ENCODE measurements around the gene EGFR. TPM values are rescaled to one million over a fixed set of nuclear protein-coding genes. Genes with fewer than 3 reads are reported as not detected.

The EGFR gene
- total and polyA plus RNA-seq, 2 donors (not counting 1 experiment from before 2014, with no cell fraction given): 55.3 to 62.8 TPM

- H3K9ac ChIP-seq (ENCODE audit: insufficient read depth, low read length): no peak overlapping the region
- peaks cover 9% of the 10 kb centered on the region for H3K36me3 ChIP-seq (ENCODE audit: control insufficient read depth, insufficient read depth, low read length)
- H4K20me1 ChIP-seq (ENCODE audit: control insufficient read depth, extremely low read depth, insufficient read depth, low read length): no peaks in the 10 kb centered on the region
- no peak overlapping the region for H3K4me3 ChIP-seq (replicated peaks in 1 of 4; ENCODE audit: control extremely low read depth in 1 of 4, insufficient read depth in 1 of 4, low read depth in 3 of 4, low read length in 4 of 4)
- H3K9me3 ChIP-seq (ENCODE audit: control insufficient read depth, insufficient read depth, low read depth, low read length): no peaks in the 10 kb centered on the region
- H3K27ac ChIP-seq (ENCODE audit: insufficient read depth, low read length): peak overlapping the region; percentile 78
- H3K27me3 ChIP-seq (ENCODE audit: control insufficient read depth, insufficient read depth, low read length): no peaks in the 10 kb centered on the region
- peaks cover 20% of the 10 kb centered on the region for H3K4me1 ChIP-seq (ENCODE audit: control insufficient read depth, extremely low read depth, insufficient read depth, low read length)
- H3K4me2 ChIP-seq (ENCODE audit: extremely low read depth, insufficient read depth, low read length): peak overlapping the region; percentile 60
- TF ChIP-seq CTCF (conservative IDR thresholded peaks at IDR 0.05 in 1 of 2, IDR thresholded peaks at IDR 0.05 in 1 of 2; ENCODE audit: low read depth in 1 of 2, low read length in 2 of 2) (no peak), EZH2 (IDR thresholded peaks at IDR 0.05; ENCODE audit: low read length, missing control alignments) (no peak)
- no peak overlapping the region for H2AFZ ChIP-seq (ENCODE audit: low read length)
- peaks cover 5% of the 10 kb centered on the region for H3K79me2 ChIP-seq (ENCODE audit: control insufficient read depth, insufficient read depth, low read length)
- peak; percentile 22 to 30 for DNase-seq (ENCODE audit: low read depth in 2 of 2)
These were observed 174.4 kb downstream of the EGFR start for GRCh38 chr7:55193245-55193644.

GRCh38 chr7:55194522-55194921 is 175.7 kb downstream of the EGFR start:
- H3K9ac ChIP-seq (ENCODE audit: insufficient read depth, low read length): no peak overlapping the region
- H2AFZ ChIP-seq (ENCODE audit: low read length): no peak overlapping the region
- no peak for DNase-seq (ENCODE audit: low read depth in 2 of 2)
- H3K36me3 ChIP-seq (ENCODE audit: control insufficient read depth, insufficient read depth, low read length): peaks cover 9% of the 10 kb centered on the region
- H3K4me1 ChIP-seq (ENCODE audit: control insufficient read depth, extremely low read depth, insufficient read depth, low read length): peaks cover 24% of the 10 kb centered on the region
- TF ChIP-seq CTCF (conservative IDR thresholded peaks at IDR 0.05 in 1 of 2, IDR thresholded peaks at IDR 0.05 in 1 of 2; ENCODE audit: low read depth in 1 of 2, low read length in 2 of 2): no peak
- TF ChIP-seq EZH2 (IDR thresholded peaks at IDR 0.05; ENCODE audit: low read length, missing control alignments): no peak
- no peak overlapping the region for H3K4me2 ChIP-seq (ENCODE audit: extremely low read depth, insufficient read depth, low read length)
- no peak overlapping the region for H3K27ac ChIP-seq (ENCODE audit: insufficient read depth, low read length)
- no peaks in the 10 kb centered on the region for H3K9me3 ChIP-seq (ENCODE audit: control insufficient read depth, insufficient read depth, low read depth, low read length)
- peaks cover 5% of the 10 kb centered on the region for H3K79me2 ChIP-seq (ENCODE audit: control insufficient read depth, insufficient read depth, low read length)
- H4K20me1 ChIP-seq (ENCODE audit: control insufficient read depth, extremely low read depth, insufficient read depth, low read length): no peaks in the 10 kb centered on the region
- no peak overlapping the region for H3K4me3 ChIP-seq (replicated peaks in 1 of 4; ENCODE audit: control extremely low read depth in 1 of 4, insufficient read depth in 1 of 4, low read depth in 3 of 4, low read length in 4 of 4)
- no peaks in the 10 kb centered on the region for H3K27me3 ChIP-seq (ENCODE audit: control insufficient read depth, insufficient read depth, low read length)

DNA sequence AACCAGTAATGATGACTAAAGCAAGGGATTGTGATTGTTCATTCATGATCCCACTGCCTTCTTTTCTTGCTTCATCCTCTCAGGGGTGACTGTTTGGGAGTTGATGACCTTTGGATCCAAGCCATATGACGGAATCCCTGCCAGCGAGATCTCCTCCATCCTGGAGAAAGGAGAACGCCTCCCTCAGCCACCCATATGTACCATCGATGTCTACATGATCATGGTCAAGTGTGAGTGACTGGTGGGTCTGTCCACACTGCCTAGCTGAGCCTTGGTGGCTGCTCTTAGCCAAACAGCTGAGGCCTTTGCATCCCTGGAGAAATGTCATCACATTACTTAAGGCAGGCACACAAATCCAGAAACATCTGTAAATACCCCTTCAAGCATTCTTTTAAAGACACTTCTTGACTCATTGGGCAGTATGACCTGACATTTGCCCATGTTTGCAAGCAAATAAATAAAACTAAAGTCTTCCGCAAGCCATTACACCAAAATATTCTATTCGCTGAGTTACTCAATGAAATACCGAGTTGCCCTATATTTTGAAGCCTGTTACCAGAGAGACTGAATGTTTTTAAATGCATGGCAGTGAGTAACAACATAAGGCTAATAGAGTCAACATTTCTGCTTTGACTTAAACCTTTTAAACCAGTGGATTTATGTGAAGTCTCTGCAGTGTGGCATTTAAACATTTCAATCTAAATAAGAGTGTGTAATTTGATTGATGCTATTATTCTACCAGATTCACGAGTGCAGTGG is 180.0 kb downstream of the EGFR start:
- Histone ChIP-seq H3K9me3 (ENCODE audit: control insufficient read depth, insufficient read depth, low read depth, low read length) (no peaks in the 10 kb centered on the region), H3K4me1 (ENCODE audit: control insufficient read depth, extremely low read depth, insufficient read depth, low read length) (peaks cover 6% of the 10 kb centered on the region), H3K27me3 (ENCODE audit: control insufficient read depth, insufficient read depth, low read length) (no peaks in the 10 kb centered on the region), H3K4me3 (replicated peaks in 1 of 4; ENCODE audit: control extremely low read depth in 1 of 4, insufficient read depth in 1 of 4, low read depth in 3 of 4, low read length in 4 of 4) (no peak overlapping the region), H3K36me3 (ENCODE audit: control insufficient read depth, insufficient read depth, low read length) (peaks cover 25% of the 10 kb centered on the region), H3K4me2 (ENCODE audit: extremely low read depth, insufficient read depth, low read length) (no peak overlapping the region), H3K9ac (ENCODE audit: insufficient read depth, low read length) (no peak overlapping the region), H4K20me1 (ENCODE audit: control insufficient read depth, extremely low read depth, insufficient read depth, low read length) (no peaks in the 10 kb centered on the region), H3K27ac (ENCODE audit: insufficient read depth, low read length) (peak overlapping the region; percentile 36), H2AFZ (ENCODE audit: low read length) (no peak overlapping the region), H3K79me2 (ENCODE audit: control insufficient read depth, insufficient read depth, low read length) (peaks cover 5% of the 10 kb centered on the region)
- DNase-seq (ENCODE audit: low read depth in 2 of 2): peak in 1 of 2 donors; percentile 34
- TF ChIP-seq EZH2 (IDR thresholded peaks at IDR 0.05; ENCODE audit: low read length, missing control alignments) (no peak), CTCF (conservative IDR thresholded peaks at IDR 0.05 in 1 of 2, IDR thresholded peaks at IDR 0.05 in 1 of 2; ENCODE audit: low read depth in 1 of 2, low read length in 2 of 2) (no peak)

All from fibroblast of lung (primary cell).